Astrocyte of the cerebellum (primary cell): Measurements from ENCODE around the gene FIGN.
A peak's percentile ranks its signal among the peaks of the same experiment; 100 is the strongest.

Source experiments
- DNase-seq: peaks from one replicate; pipeline ENCODE4 v3.0.0-alpha.2; 2011; ENCODE audit warnings: low read depth
- H3K4me3 ChIP-seq: 2 replicates; pipeline ENCODE4 v1.5.1; 2011; ENCODE audit warnings: mild to moderate bottlenecking, low read depth, low read length, moderate library complexity
- in situ Hi-C: cut with HindIII; loops from 2 replicates; pipeline ENCODE4 v1.10.0; 2017; ENCODE audit warnings: low sequenced_read_pairs
- TF ChIP-seq, protein P1 (sequence below): IDR thresholded peaks from 2 replicates; pipeline ENCODE4 v1.5.1; 2012; ENCODE audit warnings: low read length, low read depth, moderate library complexity, mild to moderate bottlenecking; ENCODE audit errors: missing control alignments

Gene FIGN

GRCh38 chr2:163558251-163559021, 177.4 kb downstream of the FIGN start:
- in situ Hi-C loops: no loop called here
- no peak for DNase-seq
- H3K4me3 ChIP-seq: no peak overlapping the region
- TF ChIP-seq, protein P1, sequence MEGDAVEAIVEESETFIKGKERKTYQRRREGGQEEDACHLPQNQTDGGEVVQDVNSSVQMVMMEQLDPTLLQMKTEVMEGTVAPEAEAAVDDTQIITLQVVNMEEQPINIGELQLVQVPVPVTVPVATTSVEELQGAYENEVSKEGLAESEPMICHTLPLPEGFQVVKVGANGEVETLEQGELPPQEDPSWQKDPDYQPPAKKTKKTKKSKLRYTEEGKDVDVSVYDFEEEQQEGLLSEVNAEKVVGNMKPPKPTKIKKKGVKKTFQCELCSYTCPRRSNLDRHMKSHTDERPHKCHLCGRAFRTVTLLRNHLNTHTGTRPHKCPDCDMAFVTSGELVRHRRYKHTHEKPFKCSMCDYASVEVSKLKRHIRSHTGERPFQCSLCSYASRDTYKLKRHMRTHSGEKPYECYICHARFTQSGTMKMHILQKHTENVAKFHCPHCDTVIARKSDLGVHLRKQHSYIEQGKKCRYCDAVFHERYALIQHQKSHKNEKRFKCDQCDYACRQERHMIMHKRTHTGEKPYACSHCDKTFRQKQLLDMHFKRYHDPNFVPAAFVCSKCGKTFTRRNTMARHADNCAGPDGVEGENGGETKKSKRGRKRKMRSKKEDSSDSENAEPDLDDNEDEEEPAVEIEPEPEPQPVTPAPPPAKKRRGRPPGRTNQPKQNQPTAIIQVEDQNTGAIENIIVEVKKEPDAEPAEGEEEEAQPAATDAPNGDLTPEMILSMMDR: no peak

GRCh38 chr2:163556511-163556910, 179.3 kb downstream of the FIGN start:
- no peak overlapping the region for H3K4me3 ChIP-seq
- peak; percentile 5 for DNase-seq
- TF ChIP-seq, protein P1: no peak
- in situ Hi-C loops: no loop called here

DNA sequence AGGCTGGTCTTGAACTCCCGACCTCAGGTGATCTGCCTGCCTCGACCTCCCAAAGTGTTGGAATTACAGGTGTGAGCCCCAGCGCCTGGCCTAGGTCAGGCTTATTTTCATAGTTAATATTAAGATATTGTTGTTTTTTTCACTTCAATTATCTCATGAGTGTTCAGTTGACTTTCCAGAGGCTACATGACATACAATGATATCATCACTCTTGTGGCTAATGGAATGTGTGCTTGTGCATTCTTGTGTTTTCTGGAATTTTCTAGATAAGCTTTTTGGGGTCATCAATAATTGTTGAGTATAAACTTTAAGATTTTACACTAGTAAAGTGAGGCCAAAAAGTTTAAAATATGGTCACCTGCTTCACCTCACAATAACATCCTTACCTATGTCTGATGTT, 180.9 kb downstream of the FIGN start:
- no peak for DNase-seq
- H3K4me3 ChIP-seq: no peak overlapping the region
- TF ChIP-seq, protein P1: no peak
- in situ Hi-C loops: no loop called here

GRCh38 chr2:163553601-163554000, 182.2 kb downstream of the FIGN start:
- TF ChIP-seq, protein P1: no peak
- in situ Hi-C loops: no loop called here
- H3K4me3 ChIP-seq: no peak overlapping the region
- DNase-seq: peak; percentile 51

- TF ChIP-seq, protein P1: no peak
Measured at GRCh38 chr2:163552758-163553157, 183.1 kb downstream of the FIGN start.

DNA sequence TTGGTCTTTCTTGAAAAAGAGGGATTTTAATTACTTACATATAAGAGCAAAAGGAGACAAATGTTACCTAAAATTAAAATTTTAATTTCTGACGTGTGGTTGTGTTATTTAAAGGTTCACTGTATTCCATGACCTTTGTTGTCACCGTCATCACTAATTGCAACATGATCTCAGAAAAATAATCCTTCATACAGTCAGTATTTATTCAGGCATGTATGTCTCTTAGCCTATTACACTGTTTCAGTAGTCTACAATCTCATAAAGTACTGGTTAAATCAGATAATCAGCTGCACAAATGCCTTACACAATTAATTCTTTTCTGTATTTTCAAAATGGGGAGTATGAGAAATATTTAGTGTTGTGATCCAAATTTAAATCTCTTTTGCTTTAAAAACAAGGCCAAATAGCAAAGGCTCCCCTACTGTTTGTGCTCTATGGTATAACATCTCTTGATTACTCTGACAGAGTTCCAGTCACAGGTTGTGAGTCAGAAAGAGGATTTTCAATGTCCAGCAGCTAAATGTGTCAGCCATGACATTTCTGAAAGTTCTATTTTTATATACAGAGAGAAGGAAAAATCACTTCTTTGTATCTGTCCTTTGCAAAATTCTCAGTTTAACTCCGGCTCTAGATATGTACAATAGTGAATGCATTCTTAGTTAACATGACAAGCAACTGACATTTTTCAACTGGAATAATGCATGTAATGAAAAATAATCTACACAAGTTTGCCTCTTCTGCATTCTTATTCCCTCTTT, 184.0 kb downstream of the FIGN start:
- H3K4me3 ChIP-seq: no peak overlapping the region
- in situ Hi-C loops: no loop called here
- peak; percentile 16 for DNase-seq
- TF ChIP-seq, protein P1: no peak

More at GRCh38 chr2:163552758-163553157, 183.1 kb downstream of the FIGN start:
- in situ Hi-C loops: no loop called here
- DNase-seq: no peak
- H3K4me3 ChIP-seq: no peak overlapping the region
